Endometrial microvascular endothelial cells (primary cell): ENCODE measurements around the gene CTTN. TPM values are rescaled to one million over a fixed set of nuclear protein-coding genes. Genes with fewer than 3 reads are reported as not detected.

Experiments
- in situ Hi-C: cut with HindIII; loops from 2 replicates; pipeline ENCODE4 v1.10.0; 2017; ENCODE audit warnings: low sequenced_read_pairs, low pct_unique_long_range_greater_than_20kb; ENCODE audit errors: inconsistent ontology term
- total RNA-seq: library from RNA; depleted of rRNA; stranded (reverse); fragments of >200 nt; gene quantifications from one replicate; pipeline ENCODE4 v1.2.3, GENCODE V29; 2015; ENCODE audit errors: inconsistent ontology term

CTTN gene
- total RNA-seq, 1 donor from 2014 or later: 170 TPM

DNA sequence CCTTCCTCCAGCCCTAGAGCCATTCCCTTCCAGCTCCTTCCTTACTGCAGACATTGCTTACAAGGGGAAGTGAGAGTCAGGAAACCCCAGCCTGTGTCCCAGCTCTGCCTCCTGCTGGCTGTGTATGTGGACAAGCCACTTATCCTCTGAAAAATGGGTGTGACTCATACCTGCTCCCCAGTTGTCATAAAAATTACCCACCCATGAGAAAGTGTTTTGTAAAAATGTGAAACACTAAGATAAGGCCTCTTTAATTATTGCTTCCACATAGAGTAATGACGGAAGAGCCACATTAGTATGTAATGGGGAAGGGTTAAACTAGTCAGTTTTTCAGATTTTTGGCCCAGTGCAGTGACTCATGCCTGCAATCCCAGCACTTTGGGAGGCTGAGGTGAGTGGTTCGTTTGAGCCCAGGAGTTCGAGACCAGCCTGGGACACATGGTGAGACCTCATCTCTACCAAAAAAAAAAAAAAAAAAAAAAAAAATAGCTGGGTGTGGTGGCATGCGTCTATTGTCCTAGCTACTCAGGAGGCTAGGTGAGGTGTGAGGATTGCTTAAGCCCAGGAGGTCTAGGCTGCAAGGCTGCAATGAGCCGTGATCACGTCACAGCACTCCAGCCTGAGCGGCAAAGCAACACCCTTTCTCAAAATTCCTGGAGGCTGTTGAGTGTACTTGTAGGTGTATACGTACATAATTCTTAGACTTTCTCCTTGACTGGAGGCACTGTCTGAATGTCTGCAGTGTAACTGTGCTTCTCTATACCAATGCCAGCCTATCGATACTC is 84.9 kb downstream of the CTTN start:
- in situ Hi-C loops: no loop called here

- in situ Hi-C loops: no loop called here
Observed at GRCh38 chr11:70483917-70484316, 85.6 kb downstream of the CTTN start.

GRCh38 chr11:70485326-70486025 is 87.1 kb downstream of the CTTN start:
- in situ Hi-C loops: no loop called here

DNA sequence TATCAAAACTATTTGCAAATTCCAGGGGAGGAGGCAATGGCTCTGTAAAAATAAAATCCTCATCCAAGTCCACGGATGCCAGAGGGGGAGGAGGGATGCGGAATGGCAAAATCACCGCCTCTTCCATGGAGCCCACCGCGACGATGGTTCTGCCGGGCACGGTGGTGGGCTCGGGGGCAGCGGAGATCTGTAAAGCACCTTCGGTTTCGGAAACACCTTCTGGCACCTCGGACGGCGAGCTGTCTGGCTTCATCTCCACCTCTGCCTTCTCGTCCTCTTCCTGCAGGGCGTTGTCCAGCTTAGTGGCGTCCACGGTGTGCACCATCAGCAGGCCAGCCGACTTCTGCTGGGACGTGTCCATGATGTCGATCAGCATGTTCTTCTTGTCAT is 87.7 kb downstream of the CTTN start:
- in situ Hi-C loops: no loop called here

Other genes starting within 250 kb of the CTTN start
- gene FADD, start 195.2 kb upstream of the CTTN start, total RNA-seq: 31.0 TPM
- gene PPFIA1, start 127.8 kb upstream of the CTTN start, total RNA-seq: 46.1 TPM